GM18858 (cell line): ENCODE results near the gene CDK14.
"Not testable (repeated sequence)": the region's sequence is repeated elsewhere in the genome, so short reads cannot be mapped to it uniquely, and the experiment has no call there.

Experiments used
- ATAC-seq: cut with Tn5 transposase; IDR thresholded peaks from one replicate; pipeline ENCODE4 v1.9.1; 2021; ENCODE audit not compliant: unreplicated experiment

Gene CDK14

DNA sequence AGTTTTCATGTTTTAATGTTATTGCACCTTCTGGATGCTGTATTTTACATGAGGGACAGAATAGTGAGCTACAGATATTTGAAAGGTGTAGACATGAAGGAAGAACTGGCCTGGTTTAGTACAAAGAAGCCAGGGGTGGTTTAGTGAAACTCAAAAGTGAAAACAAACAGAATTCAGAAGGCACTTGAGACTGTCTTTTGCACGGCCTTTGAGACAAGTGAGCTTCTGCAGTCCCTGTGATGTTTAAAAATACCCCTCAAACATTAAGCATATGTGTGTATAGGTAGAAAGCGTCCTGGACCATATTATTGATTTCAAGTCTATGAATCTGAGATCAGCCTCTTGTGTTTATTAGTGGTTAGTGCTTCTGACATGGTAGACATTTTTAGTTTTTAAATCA lies 118.9 kb downstream of the CDK14 start:
- ATAC-seq = peak; percentile 32

GRCh38 chr7:90717296-90718060 lies 121.4 kb downstream of the CDK14 start:
- ATAC-seq = no peak

GRCh38 chr7:90719155-90719554 lies 123.0 kb downstream of the CDK14 start:
- no peak for ATAC-seq

DNA sequence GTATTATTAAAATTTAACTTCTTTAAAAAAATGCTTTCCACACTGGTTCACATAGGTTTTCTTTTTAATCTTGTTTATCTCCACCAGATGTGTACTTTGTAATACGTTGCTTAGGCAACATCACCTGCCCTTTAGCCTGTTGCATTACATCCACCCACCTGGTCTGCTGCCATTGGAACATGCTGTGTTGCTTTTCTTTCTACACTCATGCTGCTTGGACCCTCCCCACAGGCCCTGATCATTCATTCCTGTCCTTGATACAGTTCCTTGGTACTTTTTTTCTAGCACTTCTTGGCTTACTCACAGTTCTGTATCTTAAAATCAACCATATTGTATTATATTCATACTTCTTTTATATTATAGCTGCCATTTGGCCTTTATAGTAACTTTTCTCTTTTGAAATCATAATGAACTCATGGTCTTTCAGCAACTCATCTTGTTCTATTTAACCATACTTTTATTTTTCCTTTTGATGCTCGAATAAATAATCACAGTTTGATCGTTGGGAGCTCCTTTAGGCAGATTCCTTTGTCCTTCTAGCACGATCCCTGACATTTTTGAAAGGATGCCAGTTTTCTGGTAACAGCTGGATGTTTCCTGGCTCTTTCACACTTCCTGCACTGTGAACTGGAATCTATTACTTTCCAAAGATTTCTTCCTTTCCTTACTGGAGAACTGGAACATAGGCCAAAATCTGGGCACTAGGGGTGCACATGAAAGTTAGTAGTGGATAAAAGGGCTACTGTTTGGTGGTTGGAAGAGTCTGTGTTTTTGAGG lies 125.1 kb downstream of the CDK14 start:
- no peak for ATAC-seq

DNA sequence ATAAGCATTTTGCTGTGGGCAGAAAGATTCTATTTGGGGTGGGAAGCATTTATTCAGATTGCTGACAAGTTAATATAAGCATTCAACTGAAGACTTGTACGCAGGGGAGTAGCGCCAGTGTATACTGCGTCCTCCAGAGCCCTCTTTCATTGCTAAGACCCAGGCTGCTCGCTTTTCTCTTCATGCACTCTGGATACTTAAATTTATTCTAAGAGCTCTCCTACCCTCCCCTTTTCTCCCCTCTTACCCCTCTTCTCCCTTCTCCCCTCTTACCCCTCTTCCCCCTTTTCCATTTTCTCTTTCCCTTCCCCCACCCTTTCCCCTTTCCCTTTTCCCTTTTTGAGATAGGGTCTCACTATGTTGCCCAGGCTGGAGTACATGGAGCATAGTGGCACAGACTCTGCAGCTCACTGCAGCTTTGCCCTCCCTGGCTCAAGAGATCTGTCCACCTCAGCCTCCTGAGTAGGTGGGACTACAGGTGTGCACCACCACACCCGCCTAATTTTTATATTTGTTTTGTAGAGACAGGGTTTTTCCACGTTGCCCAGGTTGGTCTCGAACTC lies 125.8 kb downstream of the CDK14 start:
- no peak for ATAC-seq

GRCh38 chr7:90723233-90723632 lies 127.1 kb downstream of the CDK14 start:
- ATAC-seq = no peak

- no peak for ATAC-seq
These were observed 127.7 kb downstream of the CDK14 start for GRCh38 chr7:90723866-90724265.

DNA sequence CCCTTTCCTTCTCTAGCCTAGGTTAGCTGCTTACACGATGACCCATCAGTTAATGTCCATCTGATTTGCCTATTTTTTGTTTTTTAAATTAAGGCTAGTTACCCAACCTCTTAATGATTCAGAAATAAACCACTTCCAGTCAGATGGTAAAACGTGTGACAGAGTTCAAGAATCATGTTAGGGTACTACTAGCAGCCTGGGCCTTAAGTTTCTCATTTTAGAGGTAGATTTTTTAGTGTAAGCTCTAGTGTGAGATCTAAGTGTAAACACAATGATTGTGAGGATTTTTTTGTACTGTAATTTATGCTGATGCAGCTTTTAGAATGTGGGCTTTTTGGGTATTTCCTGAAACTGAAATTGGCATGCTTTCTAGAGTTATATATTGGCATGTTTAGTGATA lies 130.0 kb downstream of the CDK14 start:
- ATAC-seq = no peak

- ATAC-seq = no peak
These were observed 130.5 kb downstream of the CDK14 start for GRCh38 chr7:90726623-90727022.

GRCh38 chr7:90727412-90727811 lies 131.3 kb downstream of the CDK14 start:
- no peak for ATAC-seq

- ATAC-seq = peak; percentile 66
These were observed 132.4 kb downstream of the CDK14 start for GRCh38 chr7:90728568-90728967.

DNA sequence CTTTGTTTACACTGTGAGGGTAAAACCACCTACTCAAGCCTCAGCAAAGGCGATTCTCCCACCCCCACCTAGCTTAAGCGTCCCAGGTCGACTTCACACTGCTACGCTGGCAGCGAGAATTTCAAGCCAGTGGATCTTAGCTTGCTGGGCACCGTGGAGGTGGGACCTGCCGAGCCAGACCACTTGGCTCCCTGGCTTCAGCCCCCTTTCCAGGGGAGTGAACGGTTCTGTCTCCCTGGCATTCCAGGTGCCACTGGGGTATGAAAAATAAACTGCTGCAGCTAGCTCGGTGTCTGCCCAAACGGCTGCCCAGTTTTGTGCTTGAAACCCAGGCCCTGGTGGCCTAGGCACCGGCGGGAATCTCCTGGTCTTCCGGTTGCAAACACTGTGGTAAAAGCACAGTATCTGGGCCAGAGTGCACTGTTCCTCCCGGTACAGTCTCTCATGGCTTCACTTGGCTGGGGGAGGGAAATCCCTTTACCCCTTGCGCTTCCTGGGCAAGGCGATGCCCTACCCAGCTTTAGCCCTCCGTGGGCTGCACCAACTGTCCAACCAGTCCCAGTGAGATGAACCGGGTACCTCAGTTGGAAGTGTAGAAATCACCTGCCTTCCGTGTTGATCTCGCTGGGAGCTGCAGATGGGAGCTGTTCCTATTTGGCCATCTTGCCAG lies 139.6 kb downstream of the CDK14 start:
- not testable (repeated sequence) for ATAC-seq

- ATAC-seq = no peak
These were observed 140.2 kb downstream of the CDK14 start for GRCh38 chr7:90736316-90736715.

DNA sequence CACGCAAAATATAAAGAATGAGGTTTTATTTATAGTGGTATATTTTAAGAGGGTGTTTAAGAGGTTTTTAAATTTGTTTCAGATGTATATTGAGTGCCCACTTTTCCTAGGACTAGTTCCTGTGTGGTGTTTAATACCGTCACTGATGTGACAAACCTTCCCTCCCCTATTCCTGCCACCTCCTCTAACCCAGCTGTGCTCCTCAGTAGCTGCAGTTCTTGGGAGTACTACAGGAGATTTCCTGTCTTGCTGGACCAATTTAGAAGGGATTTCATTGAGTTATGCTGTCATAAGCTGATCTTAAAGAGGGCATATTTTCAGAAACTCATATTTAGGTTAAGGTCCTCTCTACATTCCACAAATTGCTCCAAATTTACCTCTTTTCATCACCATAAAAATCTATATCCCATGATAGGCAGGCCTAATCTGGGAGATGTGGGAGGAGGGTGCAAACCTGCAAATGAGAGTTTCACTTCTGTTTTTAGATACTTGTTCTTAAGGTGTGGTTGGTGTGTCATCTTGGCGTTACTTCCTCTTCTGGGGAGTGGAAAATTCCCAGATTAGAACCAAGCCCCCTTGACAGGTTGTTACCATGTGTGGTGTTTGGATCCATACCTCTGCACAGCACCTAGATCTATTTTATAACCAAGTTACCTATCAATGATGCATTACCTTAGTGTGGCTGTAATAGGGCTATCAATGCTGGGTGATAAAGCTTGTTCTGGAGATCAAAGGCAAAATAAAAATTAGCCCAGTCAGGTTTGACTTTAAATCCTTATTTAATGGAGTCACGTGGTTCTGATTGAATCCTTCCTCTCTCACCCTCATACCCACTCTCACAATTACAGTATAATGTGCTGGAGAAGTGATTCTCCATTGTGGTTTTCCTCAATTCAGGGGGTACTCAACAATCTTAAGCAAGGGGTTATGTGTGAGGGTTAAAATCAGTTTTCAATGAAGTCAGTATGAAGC lies 141.1 kb downstream of the CDK14 start:
- peak; percentile 91 for ATAC-seq

DNA sequence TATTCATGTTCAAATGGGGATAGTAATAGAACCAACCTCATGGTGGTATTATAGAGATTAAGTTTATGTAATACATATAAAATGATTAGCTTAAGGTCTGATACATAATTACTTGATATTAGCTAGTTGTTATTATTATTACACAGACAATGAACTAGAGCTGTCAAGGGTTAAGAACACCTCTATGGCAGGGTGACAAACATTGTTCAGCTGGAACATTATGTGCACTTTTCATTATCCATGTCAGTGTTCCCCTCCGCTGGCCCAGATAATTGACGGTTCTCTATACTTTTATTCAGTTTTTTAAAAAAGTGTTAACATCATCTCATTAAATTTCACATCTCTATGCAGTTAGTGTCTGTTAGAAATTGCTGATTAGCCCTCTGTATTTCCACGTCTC lies 142.1 kb downstream of the CDK14 start:
- ATAC-seq = no peak

DNA sequence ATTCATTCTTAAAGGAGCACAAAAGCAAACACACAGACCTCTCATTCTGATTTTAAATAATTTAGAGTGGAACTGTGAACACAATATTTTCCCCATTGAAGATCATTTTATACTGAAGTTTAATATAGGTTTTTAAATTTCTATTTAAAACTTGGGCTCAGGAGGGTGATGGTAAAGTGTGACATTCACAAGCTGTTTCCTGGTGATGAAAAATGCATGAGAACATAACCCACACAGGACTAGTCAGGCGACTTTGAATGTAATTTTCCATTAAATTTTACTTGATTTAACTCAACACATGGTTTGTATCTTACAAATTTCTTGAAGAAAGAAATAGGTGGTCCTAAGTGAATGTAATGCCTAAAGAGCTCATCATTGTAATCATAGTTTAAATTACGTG lies 143.6 kb downstream of the CDK14 start:
- no peak for ATAC-seq

DNA sequence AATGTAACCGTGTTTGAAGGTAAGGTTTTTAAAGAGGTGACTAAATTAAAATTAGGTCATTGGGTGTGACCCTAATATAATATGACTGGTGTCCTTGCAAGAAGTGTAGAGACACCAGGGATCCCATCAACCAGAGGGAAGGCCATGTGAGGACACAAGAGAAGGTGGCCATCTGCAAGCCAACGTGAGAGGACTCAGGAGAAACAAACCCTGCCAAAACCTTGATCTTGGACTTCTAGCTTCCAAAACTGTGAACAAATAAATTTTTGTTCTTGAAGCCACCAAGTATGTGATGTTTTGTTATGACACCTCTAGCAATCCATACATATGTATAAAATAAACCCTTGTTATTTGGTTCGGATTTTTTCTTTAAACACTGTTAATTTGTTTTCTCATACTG lies 144.3 kb downstream of the CDK14 start:
- no peak for ATAC-seq

- no peak for ATAC-seq
These were observed 147.5 kb downstream of the CDK14 start for GRCh38 chr7:90743626-90744025.

- ATAC-seq = no peak
These were observed 151.4 kb downstream of the CDK14 start for GRCh38 chr7:90747516-90747915.

DNA sequence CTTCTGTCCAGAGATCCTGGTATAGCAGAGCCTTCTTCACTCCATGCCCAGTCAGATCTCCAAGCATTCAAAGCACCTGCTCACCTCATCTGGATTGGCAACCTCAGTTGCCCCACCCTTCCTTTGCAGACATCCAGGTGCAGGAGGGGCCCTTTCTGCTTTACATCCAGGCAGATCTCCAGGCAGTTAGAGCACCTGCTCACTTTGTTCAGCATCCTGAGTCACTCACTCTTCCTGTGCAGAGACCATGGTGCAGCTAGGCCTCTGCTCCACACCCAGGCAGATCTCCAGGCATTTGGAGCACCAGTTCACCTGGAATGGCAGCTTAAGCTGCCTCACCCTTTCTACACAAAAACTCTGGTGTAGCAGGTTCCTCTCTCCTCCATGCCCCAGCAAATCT lies 153.1 kb downstream of the CDK14 start:
- ATAC-seq = no peak
